ENCODE measurements around the gene EVI2A.

GRCh38 chr17:31327534-31328159 is 6.2 kb upstream of the EVI2A start:
- TF ChIP-seq POLR2AphosphoS5 (IDR thresholded peaks at IDR 0.05; ENCODE audit: low read depth, low read length): no peak
- no peak for TF ChIP-seq TEAD2 (CRISPR knock-in tag; IDR thresholded peaks at IDR 0.05)
- no peak for TF ChIP-seq ZBTB1 (CRISPR knock-in tag; IDR thresholded peaks at IDR 0.05; ENCODE audit: borderline replicate concordance)
- no peak for TF ChIP-seq NCOA1 (CRISPR knock-in tag; IDR thresholded peaks at IDR 0.05)
- TF ChIP-seq ZBTB42 (CRISPR knock-in tag; IDR thresholded peaks at IDR 0.05): no peak
- no peak for TF ChIP-seq EZH2 (conservative IDR thresholded peaks at IDR 0.05; ENCODE audit: low read depth, low read length)
- TF ChIP-seq ZNF589 (CRISPR knock-in tag; conservative IDR thresholded peaks at IDR 0.05): no peak
- TF ChIP-seq EHMT2 (IDR thresholded peaks at IDR 0.05; ENCODE audit: borderline replicate concordance, low read depth, low read length): no peak
- TF ChIP-seq JUNB (CRISPR knock-in tag; IDR thresholded peaks at IDR 0.05; ENCODE audit: borderline replicate concordance): no peak
- TF ChIP-seq BCL3 (CRISPR knock-in tag; IDR thresholded peaks at IDR 0.05): no peak

All from HepG2 (cell line).